H1 (cell line): ENCODE measurements around the gene CFAP58. TPM values are rescaled to one million over a fixed set of nuclear protein-coding genes. Genes with fewer than 3 reads are reported as not detected.

Source experiments
- CTCF ChIA-PET: fragments of 300-600 bp; sonication (Branson Sonifier 250); formaldehyde crosslinking; loops from one replicate; lab custom pipeline; 2021; ENCODE audit not compliant: partially characterized antibody; lab: Charles Lee
- POLR2A ChIA-PET: fragments of 300-600 bp; sonication (Branson Sonifier 250); formaldehyde crosslinking; loops from one replicate; lab custom pipeline; 2021; ENCODE audit warnings: inconsistent platforms; ENCODE audit not compliant: partially characterized antibody; lab: Charles Lee
- DNase-seq, 2 experiments: peaks; one replicate each; pipeline versions ENCODE4 v3.0.0 to v3.0.0-alpha.2; 2010 to 2022; ENCODE audit warnings: low spot score in 2 of 2, low read depth in 1 of 2, mixed read lengths in 1 of 2
- FAIRE-seq: peaks from 2 replicates; lab custom pipeline; 2011; peaks lifted over from hg19 to GRCh38; lab: Jason Lieb, UNC
- H2AFZ ChIP-seq: 2 replicates; pipeline ENCODE4 v1.8.1; 2012; ENCODE audit warnings: low read length, inconsistent platforms
- H2AK5ac ChIP-seq: 2 replicates; pipeline ENCODE4 v1.6.1; 2013; ENCODE audit warnings: low read depth, low read length
- H2BK120ac ChIP-seq: replicated peaks from 2 replicates; pipeline ENCODE3; 2013; ENCODE audit warnings: low read depth, low read length, inconsistent platforms
- H2BK12ac ChIP-seq: 2 replicates; pipeline ENCODE4 v1.6.1; 2013; ENCODE audit warnings: low read depth, low read length
- H2BK15ac ChIP-seq: 2 replicates; pipeline ENCODE4 v1.6.1; 2013; ENCODE audit warnings: low read length
- H2BK20ac ChIP-seq: 2 replicates; pipeline ENCODE4 v1.6.1; 2013; ENCODE audit warnings: low read length
- H2BK5ac ChIP-seq: 2 replicates; pipeline ENCODE4 v1.6.1; 2013; ENCODE audit warnings: low read depth, low read length
- H3K14ac ChIP-seq: 2 replicates; pipeline ENCODE4 v1.6.1; 2013; ENCODE audit warnings: inconsistent platforms; ENCODE audit not compliant: insufficient read length
- H3K18ac ChIP-seq: 2 replicates; pipeline ENCODE4 v1.6.1; 2013; ENCODE audit warnings: low read length; ENCODE audit errors: extremely low read depth
- H3K23ac ChIP-seq: 2 replicates; pipeline ENCODE4 v1.6.1; 2013; ENCODE audit warnings: inconsistent platforms; ENCODE audit not compliant: insufficient read length
- H3K23me2 ChIP-seq: 2 replicates; pipeline ENCODE4 v1.6.1; 2013; ENCODE audit warnings: low read depth, low read length
- H3K27ac ChIP-seq: 2 replicates; pipeline ENCODE4 v1.6.1; 2011; ENCODE audit warnings: low read depth, low read length, inconsistent platforms
- H3K27me3 ChIP-seq, 4 experiments: replicated peaks in 1 of 4; 1 replicate in 1 of 4; 2 replicates in 3 of 4; pipeline versions ENCODE4 v1.6.1 to v1.8.1; 2011 to 2013; ENCODE audit warnings: low read length in 3 of 4, mild to moderate bottlenecking in 3 of 4, inconsistent platforms in 2 of 4, mixed read lengths in 2 of 4, moderate library complexity in 1 of 4; ENCODE audit not compliant: control insufficient read depth in 3 of 4, insufficient read depth in 3 of 4; ENCODE audit errors: extremely low read depth in 1 of 4
- H3K36me3 ChIP-seq, 4 experiments: 2 replicates each; pipeline versions ENCODE4 v1.6.1 to v1.8.1; 2011 to 2013; ENCODE audit warnings: mild to moderate bottlenecking in 4 of 4, low read length in 3 of 4, moderate library complexity in 2 of 4, control low read depth in 1 of 4, inconsistent platforms in 1 of 4; ENCODE audit not compliant: insufficient read depth in 4 of 4, control insufficient read depth in 2 of 4
- H3K4ac ChIP-seq: replicated peaks from 2 replicates; pipeline ENCODE3; 2013; ENCODE audit warnings: low read length, low read depth, mixed read lengths, inconsistent platforms; ENCODE audit not compliant: insufficient read length
- H3K4me1 ChIP-seq, 4 experiments: replicated peaks in 1 of 4; 1 replicate in 1 of 4; 2 replicates in 3 of 4; pipeline versions ENCODE4 v1.6.1 to v1.8.1; 2011 to 2013; ENCODE audit warnings: low read length in 3 of 4, inconsistent platforms in 2 of 4, mixed read lengths in 1 of 4; ENCODE audit not compliant: insufficient read depth in 4 of 4, control insufficient read depth in 3 of 4
- H3K4me2 ChIP-seq, 2 experiments: 2 replicates each; pipeline versions ENCODE4 v1.6.1 to v1.8.1; 2011 to 2013; ENCODE audit warnings: low read depth in 2 of 2, low read length in 2 of 2, control low read depth in 1 of 2, inconsistent platforms in 1 of 2, mild to moderate bottlenecking in 1 of 2; ENCODE audit not compliant: insufficient read depth in 1 of 2
- H3K4me3 ChIP-seq, 4 experiments: fragments of 200-600, 300-600 bp in 1 of 4; sonication (generic), shearing (Covaris generic), sonication (Bioruptor Twin) in 1 of 4; 2 replicates each; pipeline versions ENCODE4 v1.5.1 to v1.8.1; 2011 to 2016; ENCODE audit warnings: low read length in 4 of 4, low read depth in 3 of 4, control low read depth in 2 of 4, inconsistent platforms in 2 of 4, mild to moderate bottlenecking in 2 of 4, mixed read lengths in 1 of 4, moderate library complexity in 1 of 4; ENCODE audit not compliant: insufficient read depth in 2 of 4; ENCODE audit errors: extremely low read depth in 1 of 4
- H3K56ac ChIP-seq: replicated peaks from 2 replicates; pipeline ENCODE3; 2013; ENCODE audit warnings: low read depth, mild to moderate bottlenecking, mixed read lengths, low read length, inconsistent platforms; ENCODE audit not compliant: insufficient read length
- H3K79me1 ChIP-seq: 2 replicates; pipeline ENCODE4 v1.6.1; 2013; ENCODE audit warnings: low read depth, low read length, control low read depth
- H3K79me2 ChIP-seq, 2 experiments: 2 replicates each; pipeline versions ENCODE4 v1.6.1 to v1.8.1; 2012 to 2013; ENCODE audit warnings: low read length in 2 of 2, mild to moderate bottlenecking in 2 of 2, inconsistent platforms in 1 of 2; ENCODE audit not compliant: insufficient read depth in 2 of 2, control insufficient read depth in 1 of 2
- H3K9ac ChIP-seq, 4 experiments: replicated peaks in 1 of 4; 1 replicate in 1 of 4; 2 replicates in 3 of 4; pipeline versions ENCODE4 v1.6.1 to v1.8.1; 2011 to 2013; ENCODE audit warnings: low read depth in 3 of 4, low read length in 3 of 4, control low read depth in 2 of 4, mild to moderate bottlenecking in 2 of 4, moderate library complexity in 2 of 4, inconsistent platforms in 1 of 4; ENCODE audit errors: extremely low read depth in 1 of 4
- H3K9me3 ChIP-seq, 2 experiments: 2 replicates each; pipeline versions ENCODE4 v1.6.1 to v1.8.1; 2012 to 2013; ENCODE audit warnings: mild to moderate bottlenecking in 2 of 2, moderate library complexity in 2 of 2, control low read depth in 1 of 2, inconsistent platforms in 1 of 2, low read depth in 1 of 2, low read length in 1 of 2, mixed read lengths in 1 of 2; ENCODE audit not compliant: insufficient read depth in 2 of 2
- H4K20me1 ChIP-seq, 2 experiments: replicated peaks in 1 of 2; 2 replicates each; pipeline versions ENCODE3 to v1.8.1; 2011 to 2013; ENCODE audit warnings: inconsistent platforms in 2 of 2, low read length in 2 of 2, mild to moderate bottlenecking in 1 of 2; ENCODE audit not compliant: insufficient read depth in 2 of 2, control insufficient read depth in 1 of 2
- H4K5ac ChIP-seq: 2 replicates; pipeline ENCODE4 v1.6.1; 2013; ENCODE audit warnings: low read length, low read depth, mixed read lengths, inconsistent platforms; ENCODE audit not compliant: insufficient read length
- H4K8ac ChIP-seq: 2 replicates; pipeline ENCODE4 v1.8.0; 2013; ENCODE audit warnings: mild to moderate bottlenecking, moderate library complexity, low read length, inconsistent platforms; ENCODE audit not compliant: insufficient read depth; ENCODE audit errors: extremely low read depth
- H4K91ac ChIP-seq: replicated peaks from 2 replicates; pipeline ENCODE3; 2013; ENCODE audit warnings: low read length, mixed read lengths, inconsistent platforms; ENCODE audit not compliant: insufficient read length
- ASH2L ChIP-seq: fragments of 200-600, 300-600 bp; sonication (generic); IDR thresholded peaks from one replicate; pipeline ENCODE4 v1.7.1; 2017; ENCODE audit warnings: low read length
- BRCA1 ChIP-seq: IDR thresholded peaks from 2 replicates; pipeline ENCODE4 v1.6.1; 2012; ENCODE audit warnings: low read depth, low read length, improper control_type of control experiment
- CREB1 ChIP-seq: IDR thresholded peaks from 2 replicates; pipeline ENCODE4 v1.6.1; 2012; ENCODE audit warnings: inconsistent platforms
- CTBP2 ChIP-seq: IDR thresholded peaks from 2 replicates; pipeline ENCODE4 v1.7.0; 2011; ENCODE audit warnings: borderline replicate concordance, mild to moderate bottlenecking, moderate library complexity, mixed read lengths, low read length; ENCODE audit not compliant: insufficient read depth, insufficient read length
- HDAC6 ChIP-seq: IDR thresholded peaks from one replicate; pipeline ENCODE4 v1.7.1; 2012; ENCODE audit warnings: low read depth, mild to moderate bottlenecking, inconsistent platforms, low read length, moderate library complexity
- KDM1A ChIP-seq: fragments of 200-600, 300-600 bp; sonication (generic); IDR thresholded peaks from 2 replicates; pipeline ENCODE4 v1.7.1; 2016; ENCODE audit warnings: mild to moderate bottlenecking, low read length, borderline replicate concordance
- MAFK ChIP-seq: IDR thresholded peaks from 2 replicates; pipeline ENCODE4 v1.6.1; 2012; ENCODE audit warnings: low read depth, mild to moderate bottlenecking, improper control_type of control experiment, low read length
- POLR2A ChIP-seq, 2 experiments: IDR thresholded peaks; 1 replicate in 1 of 2; 2 replicates in 1 of 2; pipeline ENCODE4 v1.6.1; 2011; ENCODE audit warnings: low read depth in 2 of 2, low read length in 2 of 2, mild to moderate bottlenecking in 2 of 2; ENCODE audit errors: control extremely low read depth in 1 of 2
- RXRA ChIP-seq: IDR thresholded peaks from 2 replicates; pipeline ENCODE4 v1.6.1; 2011; ENCODE audit warnings: low read depth, mild to moderate bottlenecking, low read length, moderate library complexity; ENCODE audit not compliant: insufficient read depth
- SP1 ChIP-seq: IDR thresholded peaks from 2 replicates; pipeline ENCODE4 v1.6.1; 2011; ENCODE audit warnings: low read depth, low read length
- SP2 ChIP-seq: IDR thresholded peaks from 2 replicates; pipeline ENCODE4 v1.6.1; 2012; ENCODE audit warnings: mild to moderate bottlenecking, low read length, inconsistent platforms
- SRF ChIP-seq: IDR thresholded peaks from 2 replicates; pipeline ENCODE4 v1.6.1; 2011; ENCODE audit warnings: mild to moderate bottlenecking, low read depth, low read length, moderate library complexity
- WGBS, 2 experiments: shearing (Covaris generic) in 1 of 2; methylation state at CpG; one replicate each; pipeline versions ENCODE4 v1.1.6 to v1.1.7; 2013 to 2015; ENCODE audit warnings: low lambda C conversion rate in 2 of 2, mixed read lengths in 2 of 2, inconsistent platforms in 1 of 2, low coverage in 1 of 2, missing lambda C conversion rate in 1 of 2; ENCODE audit not compliant: insufficient replicate concordance in 2 of 2, insufficient coverage in 1 of 2, insufficient read length in 1 of 2; ENCODE audit errors: extremely low coverage in 1 of 2, missing lambda C conversion rate in 1 of 2; 5-methylcytosine and 5-hydroxymethylcytosine counted together
- polyA plus RNA-seq, 7 experiments: library from polyadenylated mRNA; depleted of rRNA in 3 of 7; stranded (reverse) in 5 of 7; unstranded in 2 of 7; fragments of >200 nt in 5 of 7; fragments of 200-250 nt in 2 of 7; gene quantifications; 1 replicate in 5 of 7; 2 replicates in 1 of 7; 4 replicates in 1 of 7; pipeline versions ENCODE4 v1.2.1 to v1.2.3, GENCODE V29; 2011 to 2013; ENCODE audit warnings: missing spikeins in 2 of 7, mixed read lengths in 2 of 7
- total RNA-seq: library from RNA; stranded (reverse); fragmentation: NEBNext Ultra II Directional; extraction: Animal tissue kit (Norgen Biotek cat#: 25700); gene quantifications from 2 replicates; pipeline ENCODE4 v1.2.1, GENCODE V29; 2021

The CFAP58 gene
- total and polyA plus RNA-seq, 2 of the 8 experiments (the other 6 are each of a cell fraction or from before 2014, with no cell fraction given), result 0.32 to 0.71 TPM

- Histone ChIP-seq H2BK12ac (no peak overlapping the region), H4K20me1 (no peaks in the 10 kb centered on the region), H4K5ac (no peak overlapping the region), H3K27ac (no peak overlapping the region), H2BK5ac (no peak overlapping the region), H3K23ac (no peak overlapping the region), H3K4me1 (peaks cover 0 to 10% (median 3%) of the 10 kb centered on the region in 4 experiments; a peak in 4 of 7 replicates), H4K91ac (no peak overlapping the region), H3K9me3 (no peaks in the 10 kb centered on the region), H3K14ac (peak overlapping the region; percentile 38), H2BK120ac (no peak overlapping the region), H3K18ac (no peak overlapping the region), H3K36me3 (no peaks in the 10 kb centered on the region; a peak in 1 of 8 replicates), H3K27me3 (no peaks in the 10 kb centered on the region), H3K23me2 (no peaks in the 10 kb centered on the region), H3K4ac (no peak overlapping the region), H3K79me1 (no peaks in the 10 kb centered on the region), H2BK15ac (no peak overlapping the region), H3K4me2 (no peak overlapping the region), H2AFZ (no peak overlapping the region), H3K9ac (no peak overlapping the region), H2BK20ac (no peak overlapping the region), H3K56ac (no peak overlapping the region), H3K79me2 (no peaks in the 10 kb centered on the region), H3K4me3 (no peak overlapping the region), H2AK5ac (no peak overlapping the region), H4K8ac (no peak overlapping the region)
- FAIRE-seq, result no peak
- ChIA-PET CTCF (interaction anchor here (1.0 to 2.4 kb wide), 5 partner anchors 9 to 164 kb away, joined by 3 to 15 read pairs (median 5); no protein-coding TSS in a partner anchor), POLR2A (interaction anchor here (0.5 to 0.8 kb wide), 2 partner anchors 9 to 20 kb away, joined by 3 to 4 read pairs; no protein-coding TSS in a partner anchor)
- 87% methylated on average over 7 of the region's 7 CpGs; no CpG with 5 or more reads in 1 of the 2 experiments for WGBS, 2 experiments
- DNase-seq, result no peak
- TF ChIP-seq MAFK, result no peak
- no peak for TF ChIP-seq POLR2A (IDR thresholded peaks at IDR 0.05; ENCODE audit: control extremely low read depth in 1 of 2, low read depth in 2 of 2, low read length in 2 of 2)
- TF ChIP-seq SP1, result no peak
- no peak for TF ChIP-seq SP2
- TF ChIP-seq SRF, result no peak
- no peak for TF ChIP-seq BRCA1
- TF ChIP-seq KDM1A, result no peak
- TF ChIP-seq RXRA, result no peak
- TF ChIP-seq ASH2L, result no peak
- TF ChIP-seq CREB1, result no peak
- no peak for TF ChIP-seq HDAC6
- TF ChIP-seq CTBP2, result no peak
Measured at GRCh38 chr10:104415526-104416165, 62.0 kb downstream of the CFAP58 start.
